HG02642 (cell line): ENCODE data around the gene ACKR2.

ENCODE experiments used
- ATAC-seq: cut with Tn5 transposase; IDR thresholded peaks from one replicate; pipeline ENCODE4 v1.9.1; 2021; ENCODE audit warnings: mild to moderate bottlenecking; ENCODE audit not compliant: unreplicated experiment, poor library complexity

ACKR2 gene

DNA sequence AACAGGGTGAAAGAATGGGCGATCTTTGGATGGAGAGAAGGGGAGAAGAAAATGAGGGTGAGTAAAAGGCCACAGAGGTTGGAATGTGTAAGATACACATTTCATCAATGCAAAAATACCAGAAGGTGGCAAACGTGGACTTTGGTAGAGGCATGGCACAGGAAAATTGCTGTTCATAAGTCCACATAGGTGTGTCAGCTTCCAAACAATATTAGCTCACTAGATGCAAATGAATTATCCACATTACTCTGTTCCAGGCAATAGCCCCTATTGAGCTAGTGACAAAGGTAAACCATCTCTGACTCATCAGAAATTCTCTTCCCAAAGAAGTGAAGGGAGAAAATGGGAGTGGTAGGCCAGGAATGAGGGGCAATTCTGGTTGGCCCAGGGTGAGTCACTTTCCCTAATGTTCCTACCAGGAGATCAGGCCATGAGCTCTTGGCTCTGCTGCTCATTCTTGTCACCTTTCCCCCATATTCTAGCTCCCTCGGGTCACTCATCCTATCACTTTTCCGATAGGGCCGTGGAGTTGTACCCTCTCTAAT is 19.9 kb downstream of the ACKR2 start:
- no peak for ATAC-seq

DNA sequence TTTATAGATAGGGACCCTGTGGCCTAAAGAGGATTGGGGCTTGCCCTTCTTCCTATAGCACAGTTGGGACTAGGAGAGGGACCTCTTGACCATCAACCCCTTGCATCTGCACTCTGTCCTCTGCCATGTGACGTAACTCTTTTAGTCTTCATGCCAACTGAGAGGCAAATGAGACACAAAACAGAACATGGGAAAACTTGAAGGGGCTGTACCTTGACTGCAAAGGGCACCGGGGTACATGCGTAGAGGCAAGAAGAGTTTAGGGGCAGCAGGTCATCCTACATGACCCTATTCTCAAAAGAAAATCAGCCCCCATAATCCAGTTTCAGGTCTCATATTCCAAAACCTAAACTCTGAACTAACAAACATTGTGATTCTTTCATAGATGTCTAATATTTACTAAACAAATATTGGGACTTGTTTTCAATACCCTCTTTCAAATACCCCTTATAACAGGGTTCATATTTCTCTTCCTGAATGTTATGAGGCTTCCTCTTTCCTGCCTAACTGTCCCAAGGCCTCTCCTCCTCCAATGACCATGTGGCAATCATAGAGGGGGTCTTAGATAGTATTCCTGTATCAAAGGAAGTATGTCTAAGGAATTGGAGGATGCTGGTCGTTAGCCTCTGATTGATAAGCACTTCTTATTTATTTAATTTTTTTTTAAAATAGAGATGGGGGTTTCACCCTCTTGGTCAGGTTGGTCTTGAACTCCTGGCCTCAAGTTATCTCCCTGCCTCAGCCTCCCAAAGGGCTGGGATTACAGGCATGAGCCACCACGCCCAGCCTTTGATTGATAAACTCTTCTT is 20.6 kb downstream of the ACKR2 start:
- ATAC-seq: no peak

DNA sequence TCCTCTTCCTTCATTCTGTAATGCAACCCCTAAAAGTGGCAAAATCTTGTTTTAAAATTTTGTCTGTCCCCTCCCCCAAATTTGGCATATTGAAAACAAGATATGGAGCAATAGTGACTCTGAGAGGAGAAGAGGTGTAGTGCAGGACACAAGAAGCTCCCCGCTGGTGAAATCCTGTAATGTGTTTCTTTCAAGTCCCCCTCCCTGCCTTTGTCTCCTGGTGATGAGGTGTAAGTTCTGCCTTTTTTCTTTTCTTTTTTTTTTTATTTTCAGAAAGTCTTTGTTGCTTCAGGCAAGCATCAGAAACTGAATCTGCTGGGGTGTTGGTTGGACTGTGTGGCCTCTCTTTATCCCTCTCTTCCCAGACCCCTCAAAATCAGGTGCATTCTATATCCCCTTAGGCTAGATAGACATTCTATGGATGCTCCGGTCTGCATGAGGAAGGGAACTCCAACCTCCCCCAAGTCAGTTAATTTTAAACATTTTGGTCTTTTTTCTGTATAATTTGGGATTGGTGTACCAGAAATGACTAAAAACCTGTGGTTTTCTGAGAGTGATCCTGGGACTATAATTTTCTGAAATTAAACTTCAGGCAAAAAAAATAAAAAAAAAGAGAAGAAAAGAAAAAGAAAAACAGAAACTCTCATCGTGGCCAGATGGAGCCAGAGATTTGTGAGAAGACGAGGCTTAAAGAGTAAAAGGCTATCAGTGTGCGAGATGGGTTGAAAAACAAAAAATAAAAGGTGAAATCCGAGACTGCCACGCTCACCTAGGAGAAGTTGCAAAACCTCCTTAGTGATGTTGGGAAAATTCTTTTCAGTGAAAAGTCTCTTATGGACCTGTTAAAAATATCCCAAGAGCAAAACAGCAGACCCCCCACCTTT is 21.4 kb downstream of the ACKR2 start:
- ATAC-seq: no peak

DNA sequence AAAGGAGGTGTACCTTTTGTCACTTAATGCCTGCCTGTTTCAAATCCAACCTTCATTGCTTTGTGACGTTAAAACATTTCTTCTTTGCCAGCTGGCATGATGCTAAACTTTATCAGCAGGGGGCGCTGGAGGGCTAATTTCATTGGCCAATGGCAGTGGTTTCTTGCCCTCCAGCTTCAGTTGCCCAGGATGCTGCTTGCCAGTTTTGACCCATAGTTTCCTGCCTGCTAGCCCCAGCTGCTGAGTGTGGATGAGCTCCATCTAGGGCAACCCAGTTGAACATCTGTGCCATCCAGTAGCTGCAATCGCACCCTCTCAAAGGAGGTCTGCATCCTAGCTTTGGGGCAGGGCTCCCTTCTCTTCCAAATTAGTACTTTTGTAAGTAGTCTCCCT is 22.1 kb downstream of the ACKR2 start:
- peak; percentile 50 for ATAC-seq

GRCh38 chr3:42836150-42837123 is 27.2 kb downstream of the ACKR2 start:
- ATAC-seq: no peak

DNA sequence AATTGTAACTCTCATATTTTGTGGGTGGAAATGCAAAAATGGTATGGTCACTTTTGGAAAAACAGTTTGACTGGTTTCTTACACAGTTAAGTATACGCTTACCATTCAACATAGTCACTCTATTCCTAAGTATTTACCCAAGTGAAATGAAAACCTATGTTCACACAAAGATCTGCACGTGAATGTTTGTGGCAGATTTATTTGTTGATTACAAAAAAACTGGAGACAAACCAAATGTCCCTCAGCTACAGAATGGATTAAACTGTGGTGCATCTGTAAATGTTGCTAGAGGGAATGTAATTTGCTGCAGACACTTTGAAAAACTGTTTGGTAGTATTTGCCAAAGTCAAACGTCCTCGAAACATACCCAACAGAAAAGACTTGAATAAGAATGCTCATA is 29.3 kb downstream of the ACKR2 start:
- no peak for ATAC-seq

DNA sequence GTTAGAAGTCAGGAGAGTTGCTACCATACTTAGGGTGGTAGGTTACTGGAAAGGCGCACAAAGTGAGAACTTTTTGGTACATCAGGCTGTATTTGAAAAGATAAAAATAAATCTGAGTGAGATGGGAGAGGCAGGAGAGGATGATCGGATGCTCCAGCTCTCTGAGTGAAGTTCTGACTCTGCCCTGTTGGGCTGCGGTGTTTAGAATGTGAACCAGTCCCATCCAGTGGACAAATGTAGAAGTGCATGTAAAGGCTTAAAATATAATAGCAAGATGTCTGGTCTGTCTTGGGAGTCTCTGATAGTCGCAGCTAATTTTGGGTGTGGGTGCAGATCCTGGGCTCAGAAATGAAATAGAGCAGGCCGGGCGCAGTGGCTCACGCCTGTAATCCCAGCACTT is 30.4 kb downstream of the ACKR2 start:
- peak; percentile 93 for ATAC-seq

DNA sequence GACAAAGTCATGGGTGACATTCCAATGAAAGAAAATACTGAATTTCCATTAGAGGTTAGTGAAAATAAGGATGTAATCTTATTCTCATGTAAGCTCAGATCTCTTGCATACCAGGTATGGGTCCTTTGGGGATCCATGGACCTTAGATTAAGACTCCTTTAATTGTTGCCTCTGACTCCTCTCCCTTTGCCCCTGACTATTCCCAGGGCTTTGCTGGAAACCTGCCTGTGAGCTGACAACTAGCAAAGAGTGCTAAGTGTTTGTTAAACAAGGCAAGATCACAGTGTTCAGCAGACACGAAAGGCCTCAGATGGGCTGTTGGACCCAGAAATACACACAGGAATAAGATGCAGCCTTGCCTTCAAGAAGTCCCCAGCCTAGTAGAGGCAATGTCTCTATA is 32.1 kb downstream of the ACKR2 start:
- no peak for ATAC-seq

DNA sequence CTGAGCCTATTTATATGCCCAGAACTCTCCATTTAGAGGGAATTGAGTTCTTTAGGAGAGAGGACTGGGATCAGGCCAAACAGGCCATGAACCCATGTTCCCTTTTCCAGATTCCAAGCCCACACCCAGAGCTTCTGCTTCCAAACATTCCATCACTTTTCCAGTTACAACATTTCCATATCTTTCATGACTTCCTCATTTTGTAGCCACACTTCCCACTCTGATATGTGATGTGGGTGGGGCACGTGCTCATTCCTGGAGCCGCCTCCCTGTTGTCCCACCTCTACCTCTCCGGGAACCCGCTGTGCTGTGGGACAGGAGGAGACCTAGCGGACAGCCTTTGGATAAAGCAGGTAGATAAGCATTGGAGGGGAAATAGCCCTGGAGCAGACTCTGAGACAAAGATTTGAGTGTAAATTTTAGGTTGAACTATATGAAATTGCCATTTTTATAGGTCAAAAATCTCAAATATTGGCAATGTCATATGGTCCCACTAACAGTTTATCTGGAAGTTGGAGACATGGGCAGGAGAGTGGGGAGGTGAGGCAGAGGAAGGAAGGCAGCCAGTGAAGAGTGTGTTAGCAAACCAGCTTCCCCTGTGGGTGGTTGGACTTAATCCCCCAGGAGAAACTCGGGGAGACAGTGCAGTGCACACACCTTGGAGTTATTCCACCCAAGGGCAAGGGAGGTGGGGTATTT is 34.6 kb downstream of the ACKR2 start:
- ATAC-seq: no peak

GRCh38 chr3:42844412-42844713 is 35.1 kb downstream of the ACKR2 start:
- no peak for ATAC-seq

GRCh38 chr3:42844815-42845214 is 35.6 kb downstream of the ACKR2 start:
- ATAC-seq: no peak

- no peak for ATAC-seq
Observed at GRCh38 chr3:42846685-42847522, 37.7 kb downstream of the ACKR2 start.

DNA sequence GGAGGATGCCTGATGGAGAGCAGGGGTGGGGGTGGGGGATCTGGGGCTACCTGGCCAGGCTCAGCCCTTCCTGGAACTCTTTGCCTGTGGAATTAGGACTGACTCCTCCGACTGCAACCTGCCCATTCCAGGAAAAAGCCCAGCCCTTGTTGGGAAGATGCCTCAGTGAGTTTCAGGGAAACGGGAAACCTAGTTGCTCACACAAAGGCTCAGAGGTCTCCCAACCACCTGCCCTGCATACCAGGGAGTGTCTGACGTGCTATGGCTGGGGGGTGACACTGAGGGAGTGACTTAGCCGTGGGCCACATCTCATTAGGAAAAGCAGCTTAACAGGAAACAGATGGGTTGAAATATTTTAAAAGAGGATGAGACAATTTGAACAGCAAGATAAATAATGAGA is 38.5 kb downstream of the ACKR2 start:
- no peak for ATAC-seq

- no peak for ATAC-seq
Observed at GRCh38 chr3:42849017-42849416, 39.8 kb downstream of the ACKR2 start.

GRCh38 chr3:42850263-42850662 is 41.0 kb downstream of the ACKR2 start:
- no peak for ATAC-seq

GRCh38 chr3:42851228-42851834 is 42.1 kb downstream of the ACKR2 start:
- no peak for ATAC-seq

GRCh38 chr3:42852441-42852840 is 43.2 kb downstream of the ACKR2 start:
- ATAC-seq: no peak

DNA sequence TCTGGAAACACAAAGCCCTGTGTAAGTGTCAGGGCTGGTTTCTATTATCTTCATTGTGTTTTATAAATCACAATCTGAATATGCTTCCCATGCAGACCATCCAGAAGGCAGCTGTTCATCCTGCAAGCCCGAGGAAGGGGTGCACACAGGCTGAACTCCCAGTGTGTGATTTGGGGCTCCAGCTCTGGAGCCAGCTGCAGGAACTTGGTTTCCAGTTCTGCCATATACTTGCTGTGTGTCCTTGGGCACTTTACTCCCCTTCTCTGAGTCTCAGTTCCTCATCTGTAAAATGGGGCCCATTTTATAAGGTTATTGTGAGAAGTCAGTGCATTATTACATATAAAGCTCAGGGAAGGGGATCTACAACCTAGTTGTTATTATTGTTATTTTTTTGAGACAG is 43.8 kb downstream of the ACKR2 start:
- ATAC-seq: no peak
